Kidney capillary endothelial cell (primary cell): ENCODE data around the gene DDIT3.

Experiments
- DNase-seq: peaks from one replicate; pipeline ENCODE4 v3.0.0-alpha.2; 2018; ENCODE audit warnings: low spot score

DDIT3 gene

DNA sequence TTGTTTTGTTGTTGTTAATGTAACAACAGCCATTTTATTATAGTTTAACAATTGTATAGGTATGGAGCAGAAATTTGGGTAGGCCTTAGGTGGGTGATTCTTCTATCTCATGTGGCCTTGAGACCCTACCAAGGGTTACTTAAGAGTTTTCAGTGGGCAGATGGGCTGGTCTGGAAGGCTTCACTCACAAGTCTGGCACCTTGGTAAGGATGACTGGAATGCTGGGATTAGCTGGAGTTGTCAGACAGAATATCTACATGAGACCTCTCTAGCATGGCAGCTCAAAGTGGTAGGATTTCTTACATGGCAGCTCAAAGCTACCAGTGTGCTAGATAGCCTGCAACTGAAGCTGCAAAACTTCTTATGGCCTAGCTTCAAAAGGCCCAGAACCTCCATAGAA is 34.6 kb downstream of the DDIT3 start:
- DNase-seq: no peak

DNA sequence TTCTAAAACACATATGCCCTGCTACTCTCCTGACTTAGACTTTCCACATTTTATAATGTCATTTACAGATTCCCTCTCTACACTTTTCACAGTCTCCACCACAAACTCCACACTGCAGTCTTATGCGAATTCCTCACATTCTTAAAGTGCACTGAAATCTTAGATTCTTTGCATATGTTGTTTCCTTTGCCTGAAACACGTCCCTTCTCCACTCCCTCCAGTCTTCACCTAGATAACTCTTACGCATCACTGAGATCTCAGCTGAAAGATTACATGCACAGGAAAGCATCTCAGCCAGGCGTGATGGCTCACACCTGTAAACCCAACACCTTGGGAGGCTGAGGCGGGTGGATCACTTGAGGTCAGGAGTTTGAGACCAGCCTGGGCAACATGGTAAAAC is 36.8 kb downstream of the DDIT3 start:
- no peak for DNase-seq

DNA sequence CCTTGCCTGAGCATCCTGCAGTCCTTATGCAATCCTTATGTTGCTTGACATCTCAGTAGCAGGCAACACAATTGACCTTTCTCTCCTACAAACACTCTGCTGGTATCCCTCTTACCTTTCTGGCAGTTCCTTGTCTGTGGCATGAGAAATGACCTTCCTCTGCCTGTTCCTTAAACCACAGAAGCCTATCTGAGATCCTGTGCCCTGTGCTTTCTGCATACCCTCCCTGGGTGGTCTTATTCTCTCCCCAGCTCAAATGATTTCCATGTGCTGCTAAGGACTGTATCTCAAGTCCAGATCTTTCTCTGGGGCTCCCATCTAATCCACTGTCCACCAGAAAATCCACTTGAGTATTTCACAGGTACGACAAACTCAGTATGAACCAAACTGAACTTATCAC is 38.6 kb downstream of the DDIT3 start:
- no peak for DNase-seq

DNA sequence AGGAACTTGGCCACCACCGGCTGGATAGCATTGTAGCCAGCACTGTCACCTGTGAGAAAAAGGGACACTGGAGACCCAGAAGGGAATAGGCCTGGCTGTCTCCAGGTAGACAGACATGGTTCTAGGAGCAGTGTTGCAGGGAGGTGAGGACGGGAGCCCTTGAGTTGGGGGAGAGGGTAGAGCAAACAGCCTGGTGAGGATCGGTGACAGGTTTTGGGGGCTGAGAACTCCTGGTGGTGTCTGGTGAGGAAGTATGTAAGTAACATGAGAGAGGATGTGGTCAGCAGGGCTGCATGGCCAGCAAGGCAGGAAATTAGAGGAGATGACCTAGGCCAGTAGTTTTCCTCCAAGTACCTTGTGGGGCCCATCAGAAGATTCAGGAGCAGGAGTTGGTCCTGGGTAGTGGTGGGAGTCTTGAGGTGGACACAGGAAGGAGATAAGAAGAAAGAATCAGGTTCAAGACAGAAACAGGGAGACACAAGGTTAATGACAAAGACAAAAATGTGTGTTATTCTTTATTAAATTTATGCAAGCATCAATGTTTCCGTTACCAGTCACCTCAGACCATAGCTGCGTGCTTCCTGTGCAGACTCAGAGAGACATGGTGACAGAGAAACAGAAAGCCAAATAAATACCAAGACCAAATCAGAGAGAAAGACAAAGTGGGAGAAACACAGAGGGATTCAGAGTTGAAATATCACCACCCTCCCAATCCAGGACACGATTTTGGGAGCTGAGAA is 40.8 kb downstream of the DDIT3 start, which contains the start of gene ARHGAP9:
TSS of gene ARHGAP9 (minus strand) at position 491 of the 740 bp plus-strand sequence. CDS start at position 31, 460 bp downstream.
- no peak for DNase-seq

DNA sequence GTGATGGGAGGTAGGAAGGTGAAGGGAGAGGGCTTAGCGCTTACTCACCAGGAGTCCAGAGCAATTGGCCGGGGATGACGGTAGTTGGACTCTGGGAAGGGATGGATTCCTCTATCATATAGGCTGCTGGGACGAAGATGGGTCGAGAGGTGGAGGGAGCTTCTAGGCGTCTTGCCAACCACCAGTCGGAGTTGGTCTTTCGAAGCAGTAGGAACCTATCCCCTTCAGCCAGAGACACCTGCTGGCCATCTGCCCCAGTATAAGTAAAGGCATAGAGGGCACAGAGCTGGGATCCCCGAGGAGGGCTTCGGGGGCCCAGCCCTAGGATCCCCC is 41.3 kb downstream of the DDIT3 start:
- no peak for DNase-seq

DNA sequence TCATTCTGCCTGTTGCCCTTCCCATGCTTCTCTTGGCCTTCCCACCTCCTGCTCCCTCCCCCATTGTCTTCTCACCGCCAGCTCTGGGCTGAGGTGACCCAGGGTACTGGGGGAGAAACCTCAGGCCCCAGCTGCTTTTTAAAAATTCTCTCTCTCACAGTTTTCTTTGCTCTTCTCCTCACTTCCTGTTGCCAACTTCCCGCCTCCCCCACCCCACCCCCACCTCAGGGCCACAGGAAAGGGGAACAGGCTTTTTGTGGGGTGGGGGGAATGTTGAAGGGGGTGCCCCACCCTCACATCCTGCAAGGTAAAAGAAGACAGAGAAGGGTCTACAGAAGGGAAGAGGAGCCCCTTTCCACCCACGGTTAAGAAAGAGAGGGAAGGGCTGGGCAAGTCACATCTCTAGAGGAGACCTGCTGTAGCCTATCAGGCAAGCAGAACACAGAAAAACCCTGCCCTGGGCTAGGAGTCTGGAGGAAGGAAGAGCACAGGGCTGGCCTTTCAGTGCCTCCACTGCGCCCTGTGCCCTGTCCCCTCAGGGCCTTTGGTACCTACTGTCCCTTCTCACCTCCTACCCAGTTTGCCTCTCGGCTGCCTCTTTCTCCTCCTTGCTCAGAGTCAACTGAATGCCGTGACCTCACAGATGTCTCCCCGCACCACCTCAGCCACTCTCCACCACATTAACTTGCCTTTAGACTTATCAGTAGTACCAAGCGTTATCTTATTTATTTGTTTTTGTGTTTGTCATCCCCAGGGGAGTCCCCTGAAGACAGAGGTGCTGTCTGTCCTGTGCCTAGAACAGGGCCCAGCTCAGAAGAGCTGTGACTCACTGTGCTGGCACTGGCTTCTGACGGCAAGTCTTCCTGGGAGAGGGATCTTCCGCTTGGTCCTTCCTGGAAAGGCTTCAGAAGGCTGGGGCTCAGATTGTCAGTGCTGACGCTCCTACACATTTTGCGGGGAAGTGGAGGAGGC is 42.3 kb downstream of the DDIT3 start:
- DNase-seq: no peak

DNA sequence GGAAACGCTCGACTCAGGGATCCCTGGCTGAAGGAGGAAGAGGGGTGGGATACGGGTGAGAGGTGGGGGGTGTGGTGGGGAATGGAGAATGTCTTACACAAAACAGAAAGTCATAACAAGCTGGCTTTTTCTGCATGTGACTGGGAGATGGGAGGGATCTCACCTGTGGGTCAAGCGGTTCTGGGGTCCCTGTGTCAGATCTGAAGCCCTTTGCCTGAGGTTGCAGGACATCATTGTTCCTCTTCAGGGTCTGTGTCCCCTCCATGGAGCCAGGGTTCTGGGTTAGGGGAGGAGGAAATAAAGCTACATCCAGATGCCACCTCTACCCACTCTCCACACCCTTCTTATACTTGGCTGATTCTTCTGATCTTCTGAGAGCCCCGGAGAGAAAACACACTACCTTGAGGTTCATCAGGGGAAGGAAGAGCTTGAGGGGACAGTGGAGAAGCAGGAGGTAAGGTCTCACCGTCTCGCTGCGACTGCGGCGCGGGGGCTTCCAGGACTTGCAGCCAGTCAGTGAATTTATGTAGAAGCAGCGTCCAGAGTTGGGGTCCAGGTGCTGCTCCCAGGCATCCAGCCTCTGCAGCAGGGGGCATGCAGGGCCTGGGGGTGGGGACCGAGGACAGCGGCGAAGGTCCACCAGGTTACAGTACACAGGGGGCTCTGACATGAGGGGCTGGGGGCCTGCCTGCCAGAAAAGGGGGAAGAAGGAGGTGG is 43.2 kb downstream of the DDIT3 start:
- no peak for DNase-seq

DNA sequence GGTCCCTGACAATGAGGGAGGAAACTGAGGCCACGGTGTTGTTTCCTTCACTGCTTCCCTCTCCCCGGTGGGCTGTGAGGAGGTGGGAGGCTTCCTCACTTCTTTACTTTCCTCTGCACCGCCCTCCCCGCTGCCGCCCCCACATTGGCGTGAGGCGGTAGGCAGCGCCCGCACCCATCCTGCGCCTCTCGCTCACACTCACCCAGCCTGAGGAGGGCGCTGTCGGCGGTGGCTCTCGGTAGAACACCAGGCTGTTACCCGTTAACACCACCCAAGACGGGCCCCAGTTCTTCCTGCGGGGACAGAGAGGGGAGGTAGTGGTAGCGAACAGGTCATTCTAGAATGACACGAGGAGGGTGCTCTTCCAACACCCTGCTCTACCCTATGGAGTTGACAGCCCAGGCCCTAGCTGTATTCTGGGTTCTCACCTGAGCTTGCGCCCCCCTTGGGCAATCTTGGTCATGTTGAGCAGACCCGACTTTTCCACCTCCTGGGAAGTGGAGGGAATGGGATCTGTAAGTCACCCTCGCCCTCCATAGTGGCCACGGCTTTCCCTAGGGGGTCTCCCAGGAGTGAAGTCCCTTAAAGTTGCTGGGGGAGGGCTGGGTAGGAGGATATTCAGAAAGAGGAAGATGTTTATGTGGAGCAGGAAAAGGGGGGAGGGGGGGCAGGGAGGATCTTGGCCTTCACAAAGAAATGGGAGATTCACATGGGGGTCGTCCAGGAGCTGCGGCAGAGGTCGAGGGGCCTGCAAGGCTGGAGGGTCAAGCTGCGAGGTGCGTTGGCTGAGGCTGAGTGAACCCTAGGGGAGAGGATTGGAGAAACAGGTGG is 43.9 kb downstream of the DDIT3 start:
- no peak for DNase-seq

DNA sequence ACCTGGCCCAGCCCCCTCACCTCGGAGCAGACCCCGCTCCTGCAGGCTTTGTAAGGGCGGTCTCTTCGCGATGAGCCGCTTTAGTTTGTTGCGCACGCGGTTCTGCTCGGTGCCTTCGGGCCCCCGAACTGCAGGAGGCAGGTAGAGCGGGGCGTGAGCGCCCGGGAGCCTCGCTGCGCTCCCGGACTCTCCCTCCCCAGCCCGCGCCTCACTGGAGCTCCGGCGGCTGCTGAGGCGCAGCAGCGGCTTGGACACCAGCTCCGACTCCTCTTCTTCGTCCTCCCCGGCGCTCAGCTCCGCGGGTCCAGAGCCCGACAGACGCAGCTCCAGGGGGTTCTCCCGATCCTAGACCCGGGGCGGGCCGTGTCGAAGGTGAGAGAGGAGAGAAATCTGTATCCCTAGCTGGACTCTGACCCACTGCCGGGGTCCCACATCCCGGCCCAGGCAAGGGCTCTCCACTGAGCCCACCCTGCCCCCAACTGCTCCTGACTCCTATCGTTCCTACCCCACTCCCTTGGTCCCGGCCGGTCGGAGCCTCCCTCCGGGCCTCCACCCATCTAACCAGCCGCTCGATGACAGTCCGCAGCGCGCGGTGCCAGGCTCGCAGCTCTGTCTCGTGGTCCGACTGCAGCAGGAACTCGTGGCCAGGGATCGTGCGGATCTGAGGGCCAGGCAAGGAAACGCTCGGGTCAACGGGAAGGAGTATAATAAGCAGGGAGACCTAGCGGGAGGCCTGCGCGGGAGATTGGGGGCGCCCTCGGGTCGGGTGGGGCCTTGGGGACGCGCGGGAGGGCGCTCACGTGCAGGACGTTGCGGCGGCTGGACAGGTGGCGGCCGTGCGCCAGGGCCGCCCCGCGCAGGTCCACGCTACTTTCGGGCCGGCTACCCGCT is 44.8 kb downstream of the DDIT3 start:
- no peak for DNase-seq

DNA sequence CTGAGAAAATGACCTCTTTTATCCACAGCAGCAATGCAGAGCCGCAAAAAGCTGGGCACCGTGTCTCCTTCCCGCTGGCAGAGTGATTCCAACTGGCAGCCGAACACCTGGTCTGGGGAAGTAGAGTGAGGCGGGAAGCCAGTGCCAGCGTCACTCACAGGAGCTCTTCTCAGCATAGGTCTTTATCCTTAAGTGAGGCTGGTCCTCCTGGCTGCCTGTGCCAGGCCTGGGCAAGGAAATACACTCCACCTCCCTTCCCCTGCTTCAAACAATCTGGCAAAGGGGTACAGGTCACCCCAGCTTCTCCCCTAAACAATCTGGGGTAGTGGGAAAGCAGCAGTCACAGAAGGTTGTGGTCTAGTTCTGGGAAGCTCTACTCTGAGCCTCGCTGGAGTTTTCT is 45.5 kb downstream of the DDIT3 start:
- no peak for DNase-seq

DNA sequence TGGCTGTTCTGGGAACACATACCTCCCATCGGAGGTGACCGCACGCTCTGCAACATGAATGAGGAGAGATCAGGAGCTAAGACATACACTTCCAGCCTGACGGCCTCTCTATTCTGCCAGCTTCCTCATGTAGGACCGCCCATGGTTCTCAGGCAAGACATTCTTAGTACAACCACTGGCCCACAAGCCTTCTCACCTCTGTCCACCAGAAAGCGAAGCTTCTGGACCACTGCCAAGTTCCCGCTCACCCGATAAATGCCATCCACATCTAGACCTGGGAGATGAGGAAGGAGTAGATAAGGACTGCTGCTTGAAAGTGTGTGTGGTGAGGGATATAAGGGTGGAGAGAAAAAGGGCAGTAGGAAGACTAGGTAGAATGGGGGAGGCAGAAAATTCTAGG is 45.9 kb downstream of the DDIT3 start:
- DNase-seq: no peak

DNA sequence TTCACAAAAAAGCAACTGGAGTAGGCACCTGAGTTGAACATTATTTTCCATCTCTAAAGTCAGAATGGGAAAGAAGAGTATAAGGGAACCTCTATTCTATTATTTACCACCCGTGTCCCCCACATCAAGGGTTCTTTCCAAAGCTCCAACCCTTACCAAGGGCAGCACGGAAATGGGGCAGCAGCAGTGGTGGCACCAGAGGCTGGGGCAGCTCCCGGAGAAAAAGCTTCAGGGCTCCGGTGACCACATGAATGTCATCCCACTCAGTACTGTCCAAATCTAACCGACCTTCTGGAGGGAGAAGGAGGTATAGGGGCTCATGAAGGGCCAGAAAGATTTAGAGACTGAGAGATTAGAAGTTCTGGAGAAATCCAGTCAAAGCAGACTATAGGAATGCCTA is 46.4 kb downstream of the DDIT3 start:
- DNase-seq: no peak

DNA sequence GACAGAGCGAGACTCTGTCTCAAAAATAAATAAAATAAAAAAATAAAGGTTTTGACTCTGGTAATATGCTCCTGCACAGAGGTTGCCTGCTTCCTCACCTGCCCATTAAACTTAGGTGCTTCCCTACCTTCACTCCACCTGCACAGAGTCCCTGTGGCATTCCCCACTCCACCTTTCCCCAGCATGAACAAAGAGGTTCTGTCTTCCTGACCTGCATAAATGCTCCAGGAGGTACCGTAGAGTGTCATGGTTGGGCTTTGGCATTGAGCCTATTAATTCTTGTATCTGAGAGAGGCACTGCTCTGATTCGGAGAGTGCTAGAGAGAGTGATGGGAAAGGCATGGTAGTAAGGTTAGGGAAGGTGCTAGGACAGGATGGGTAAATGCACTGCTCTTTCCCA is 46.9 kb downstream of the DDIT3 start:
- DNase-seq: no peak

DNA sequence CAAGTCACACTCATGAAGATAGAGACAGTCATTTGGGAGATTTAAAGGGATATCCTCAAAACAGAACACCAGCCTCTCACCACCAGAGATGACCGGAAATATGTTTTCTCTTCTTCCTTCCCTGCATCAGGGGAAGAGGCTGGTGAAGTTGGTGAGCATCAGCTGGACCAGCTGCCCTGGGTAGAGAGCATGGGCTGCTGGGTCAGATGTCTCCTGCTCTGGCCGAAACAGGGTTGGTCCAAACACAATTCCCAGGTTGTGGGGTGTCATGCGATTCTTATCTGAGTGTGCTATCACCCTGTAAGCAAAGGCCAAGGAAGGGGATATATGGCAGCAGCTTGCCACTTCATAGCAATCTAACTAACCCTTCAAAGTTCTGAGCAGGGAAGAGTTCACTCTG is 47.9 kb downstream of the DDIT3 start:
- no peak for DNase-seq

DNA sequence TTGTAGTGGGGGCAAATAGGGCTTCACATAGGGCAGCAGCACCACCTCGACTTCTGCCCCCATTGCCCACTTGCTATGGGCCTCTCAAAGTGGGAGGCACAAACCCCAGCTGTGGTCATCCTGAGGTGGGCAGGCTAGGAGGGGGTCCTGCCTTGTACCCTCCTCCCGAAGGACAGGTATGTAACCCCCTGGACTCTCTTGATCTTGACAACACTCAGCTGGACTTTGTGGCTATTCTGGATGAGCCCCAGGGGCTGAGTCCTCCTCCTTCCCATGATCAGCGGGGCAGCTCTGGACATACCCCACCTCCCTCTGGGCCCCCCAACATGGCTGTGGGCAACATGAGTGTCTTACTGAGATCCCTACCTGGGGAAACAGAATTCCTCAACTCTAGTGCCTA is 48.7 kb downstream of the DDIT3 start:
- no peak for DNase-seq

DNA sequence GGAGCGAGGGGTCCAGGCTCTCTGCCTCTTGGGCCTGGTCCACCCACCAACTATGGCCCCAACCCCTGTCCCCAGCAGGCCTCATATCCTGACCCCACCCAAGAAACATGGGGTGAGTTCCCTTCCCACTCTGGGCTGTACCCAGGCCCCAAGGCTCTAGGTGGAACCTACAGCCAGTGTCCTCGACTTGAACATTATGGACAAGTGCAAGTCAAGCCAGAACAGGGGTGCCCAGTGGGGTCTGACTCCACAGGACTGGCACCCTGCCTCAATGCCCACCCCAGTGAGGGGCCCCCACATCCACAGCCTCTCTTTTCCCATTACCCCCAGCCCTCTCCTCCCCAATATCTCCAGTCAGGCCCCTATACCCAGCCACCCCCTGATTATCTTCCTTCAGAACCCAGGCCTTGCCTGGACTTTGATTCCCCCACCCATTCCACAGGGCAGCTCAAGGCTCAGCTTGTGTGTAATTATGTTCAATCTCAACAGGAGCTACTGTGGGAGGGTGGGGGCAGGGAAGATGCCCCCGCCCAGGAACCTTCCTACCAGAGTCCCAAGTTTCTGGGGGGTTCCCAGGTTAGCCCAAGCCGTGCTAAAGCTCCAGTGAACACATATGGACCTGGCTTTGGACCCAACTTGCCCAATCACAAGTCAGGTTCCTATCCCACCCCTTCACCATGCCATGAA is 49.2 kb downstream of the DDIT3 start:
- DNase-seq: no peak

DNA sequence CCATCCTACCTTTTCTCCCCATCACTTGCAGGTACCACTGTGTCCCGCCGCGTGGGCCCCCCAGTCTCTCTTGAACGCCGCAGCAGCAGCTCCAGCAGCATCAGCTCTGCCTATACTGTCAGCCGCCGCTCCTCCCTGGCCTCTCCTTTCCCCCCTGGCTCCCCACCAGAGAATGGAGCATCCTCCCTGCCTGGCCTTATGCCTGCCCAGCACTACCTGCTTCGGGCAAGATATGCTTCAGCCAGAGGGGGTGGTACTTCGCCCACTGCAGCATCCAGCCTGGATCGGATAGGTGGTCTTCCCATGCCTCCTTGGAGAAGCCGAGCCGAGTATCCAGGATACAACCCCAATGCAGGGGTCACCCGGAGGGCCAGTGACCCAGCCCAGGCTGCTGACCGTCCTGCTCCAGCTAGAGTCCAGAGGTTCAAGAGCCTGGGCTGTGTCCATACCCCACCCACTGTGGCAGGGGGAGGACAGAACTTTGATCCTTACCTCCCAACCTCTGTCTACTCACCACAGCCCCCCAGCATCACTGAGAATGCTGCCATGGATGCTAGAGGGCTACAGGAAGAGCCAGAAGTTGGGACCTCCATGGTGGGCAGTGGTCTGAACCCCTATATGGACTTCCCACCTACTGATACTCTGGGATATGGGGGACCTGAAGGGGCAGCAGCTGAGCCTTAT is 49.9 kb downstream of the DDIT3 start:
- no peak for DNase-seq

DNA sequence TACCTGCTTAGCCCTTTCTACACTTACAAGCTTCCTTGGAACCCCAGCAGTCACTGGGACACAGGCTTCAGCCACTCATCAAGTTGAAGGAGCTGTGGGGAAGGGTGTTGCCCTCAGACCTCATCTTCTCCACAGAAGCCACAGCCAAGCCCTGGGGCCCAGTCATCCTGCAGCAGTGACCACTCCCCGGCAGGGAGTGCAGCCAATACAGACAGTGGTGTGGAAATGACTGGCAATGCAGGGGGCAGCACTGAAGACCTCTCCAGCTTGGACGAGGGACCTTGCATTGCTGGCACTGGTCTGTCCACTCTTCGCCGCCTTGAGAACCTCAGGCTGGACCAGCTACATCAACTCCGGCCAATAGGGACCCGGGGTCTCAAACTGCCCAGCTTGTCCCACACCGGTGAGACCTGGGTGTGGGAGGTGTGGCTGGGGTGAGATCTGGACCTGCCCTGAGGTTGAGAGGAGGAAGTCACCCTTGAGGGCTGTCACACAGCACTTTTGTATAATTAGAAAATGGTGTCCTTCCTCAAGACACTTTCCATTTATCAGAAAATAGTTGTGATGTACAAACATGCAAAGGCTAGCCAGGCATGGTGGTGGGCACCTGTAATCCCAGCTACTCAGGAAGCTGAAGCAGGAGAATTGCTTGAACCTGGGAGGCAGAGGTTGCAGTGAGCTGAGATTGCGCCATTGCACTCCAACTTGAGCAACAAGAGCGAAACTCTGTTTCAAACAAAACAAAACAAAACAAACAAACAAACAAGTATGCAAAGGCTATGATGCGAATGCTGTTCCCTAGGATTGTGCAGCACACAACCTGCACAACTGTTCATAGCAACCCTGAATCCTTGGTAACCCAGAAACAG is 50.8 kb downstream of the DDIT3 start:
- no peak for DNase-seq

DNA sequence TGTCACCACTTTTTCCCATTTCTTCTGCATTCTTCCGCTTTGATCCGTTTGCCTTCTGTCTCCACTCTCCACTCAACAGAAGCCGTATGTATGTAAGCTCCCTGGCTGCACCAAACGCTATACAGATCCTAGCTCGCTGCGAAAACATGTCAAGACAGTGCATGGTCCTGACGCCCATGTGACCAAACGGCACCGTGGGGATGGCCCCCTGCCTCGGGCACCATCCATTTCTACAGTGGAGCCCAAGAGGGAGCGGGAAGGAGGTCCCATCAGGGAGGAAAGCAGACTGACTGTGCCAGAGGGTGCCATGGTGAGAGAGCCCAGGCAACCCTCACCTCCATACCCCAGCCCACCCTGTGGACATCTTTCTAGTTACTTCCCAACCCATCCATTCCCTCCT is 52.4 kb downstream of the DDIT3 start:
- DNase-seq: no peak
